ENCODE measurements around the gene PKD1.

DNA sequence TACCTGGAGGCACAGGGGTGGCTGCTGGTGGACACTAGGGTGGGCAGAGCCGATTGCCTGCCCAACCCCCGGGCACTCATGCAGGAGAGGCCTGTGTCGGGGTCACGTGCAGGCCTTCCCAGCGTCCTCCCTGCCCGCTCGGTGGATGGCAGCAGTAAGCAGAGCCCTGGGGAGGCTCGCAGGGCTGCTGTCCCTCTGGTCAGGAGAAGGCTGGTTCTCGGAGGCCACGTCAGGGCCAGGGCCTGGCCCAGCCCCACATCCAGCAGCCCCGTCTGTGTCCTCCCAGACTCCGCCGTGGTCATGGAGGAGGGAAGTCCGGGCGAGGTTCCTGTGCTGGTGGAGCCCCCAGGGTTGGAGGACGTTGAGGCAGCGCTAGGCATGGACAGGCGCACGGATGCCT, 52.3 kb downstream of the PKD1 start:
- TF ChIP-seq EP300 (conservative IDR thresholded peaks at IDR 0.05; ENCODE audit: poor library complexity, severe bottlenecking) (no peak), EZH2 (IDR thresholded peaks at IDR 0.05; ENCODE audit: borderline replicate concordance, insufficient read depth, low read length, poor library complexity, severe bottlenecking) (no peak), TAF1 (IDR thresholded peaks at IDR 0.05; ENCODE audit: low read depth) (no peak), RAD21 (conservative IDR thresholded peaks at IDR 0.05) (no peak)
- TF ChIP-seq, protein P1, sequence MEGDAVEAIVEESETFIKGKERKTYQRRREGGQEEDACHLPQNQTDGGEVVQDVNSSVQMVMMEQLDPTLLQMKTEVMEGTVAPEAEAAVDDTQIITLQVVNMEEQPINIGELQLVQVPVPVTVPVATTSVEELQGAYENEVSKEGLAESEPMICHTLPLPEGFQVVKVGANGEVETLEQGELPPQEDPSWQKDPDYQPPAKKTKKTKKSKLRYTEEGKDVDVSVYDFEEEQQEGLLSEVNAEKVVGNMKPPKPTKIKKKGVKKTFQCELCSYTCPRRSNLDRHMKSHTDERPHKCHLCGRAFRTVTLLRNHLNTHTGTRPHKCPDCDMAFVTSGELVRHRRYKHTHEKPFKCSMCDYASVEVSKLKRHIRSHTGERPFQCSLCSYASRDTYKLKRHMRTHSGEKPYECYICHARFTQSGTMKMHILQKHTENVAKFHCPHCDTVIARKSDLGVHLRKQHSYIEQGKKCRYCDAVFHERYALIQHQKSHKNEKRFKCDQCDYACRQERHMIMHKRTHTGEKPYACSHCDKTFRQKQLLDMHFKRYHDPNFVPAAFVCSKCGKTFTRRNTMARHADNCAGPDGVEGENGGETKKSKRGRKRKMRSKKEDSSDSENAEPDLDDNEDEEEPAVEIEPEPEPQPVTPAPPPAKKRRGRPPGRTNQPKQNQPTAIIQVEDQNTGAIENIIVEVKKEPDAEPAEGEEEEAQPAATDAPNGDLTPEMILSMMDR (IDR thresholded peaks at IDR 0.05; ENCODE audit: poor library complexity, severe bottlenecking): no peak
- TF ChIP-seq, protein P2, sequence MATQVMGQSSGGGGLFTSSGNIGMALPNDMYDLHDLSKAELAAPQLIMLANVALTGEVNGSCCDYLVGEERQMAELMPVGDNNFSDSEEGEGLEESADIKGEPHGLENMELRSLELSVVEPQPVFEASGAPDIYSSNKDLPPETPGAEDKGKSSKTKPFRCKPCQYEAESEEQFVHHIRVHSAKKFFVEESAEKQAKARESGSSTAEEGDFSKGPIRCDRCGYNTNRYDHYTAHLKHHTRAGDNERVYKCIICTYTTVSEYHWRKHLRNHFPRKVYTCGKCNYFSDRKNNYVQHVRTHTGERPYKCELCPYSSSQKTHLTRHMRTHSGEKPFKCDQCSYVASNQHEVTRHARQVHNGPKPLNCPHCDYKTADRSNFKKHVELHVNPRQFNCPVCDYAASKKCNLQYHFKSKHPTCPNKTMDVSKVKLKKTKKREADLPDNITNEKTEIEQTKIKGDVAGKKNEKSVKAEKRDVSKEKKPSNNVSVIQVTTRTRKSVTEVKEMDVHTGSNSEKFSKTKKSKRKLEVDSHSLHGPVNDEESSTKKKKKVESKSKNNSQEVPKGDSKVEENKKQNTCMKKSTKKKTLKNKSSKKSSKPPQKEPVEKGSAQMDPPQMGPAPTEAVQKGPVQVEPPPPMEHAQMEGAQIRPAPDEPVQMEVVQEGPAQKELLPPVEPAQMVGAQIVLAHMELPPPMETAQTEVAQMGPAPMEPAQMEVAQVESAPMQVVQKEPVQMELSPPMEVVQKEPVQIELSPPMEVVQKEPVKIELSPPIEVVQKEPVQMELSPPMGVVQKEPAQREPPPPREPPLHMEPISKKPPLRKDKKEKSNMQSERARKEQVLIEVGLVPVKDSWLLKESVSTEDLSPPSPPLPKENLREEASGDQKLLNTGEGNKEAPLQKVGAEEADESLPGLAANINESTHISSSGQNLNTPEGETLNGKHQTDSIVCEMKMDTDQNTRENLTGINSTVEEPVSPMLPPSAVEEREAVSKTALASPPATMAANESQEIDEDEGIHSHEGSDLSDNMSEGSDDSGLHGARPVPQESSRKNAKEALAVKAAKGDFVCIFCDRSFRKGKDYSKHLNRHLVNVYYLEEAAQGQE (IDR thresholded peaks at IDR 0.05; ENCODE audit: borderline replicate concordance): no peak

Measured in neural cell (in vitro differentiated cells).